GM21423 (cell line): ENCODE measurements around the gene CSRP1.
"Not testable (repeated sequence)": the region's sequence is repeated elsewhere in the genome, so short reads cannot be mapped to it uniquely, and the experiment has no call there.

Experiments
- ATAC-seq: cut with Tn5 transposase; IDR thresholded peaks from one replicate; pipeline ENCODE4 v1.9.1; 2021; ENCODE audit warnings: mild to moderate bottlenecking, moderate library complexity; ENCODE audit not compliant: unreplicated experiment

CSRP1 gene

DNA sequence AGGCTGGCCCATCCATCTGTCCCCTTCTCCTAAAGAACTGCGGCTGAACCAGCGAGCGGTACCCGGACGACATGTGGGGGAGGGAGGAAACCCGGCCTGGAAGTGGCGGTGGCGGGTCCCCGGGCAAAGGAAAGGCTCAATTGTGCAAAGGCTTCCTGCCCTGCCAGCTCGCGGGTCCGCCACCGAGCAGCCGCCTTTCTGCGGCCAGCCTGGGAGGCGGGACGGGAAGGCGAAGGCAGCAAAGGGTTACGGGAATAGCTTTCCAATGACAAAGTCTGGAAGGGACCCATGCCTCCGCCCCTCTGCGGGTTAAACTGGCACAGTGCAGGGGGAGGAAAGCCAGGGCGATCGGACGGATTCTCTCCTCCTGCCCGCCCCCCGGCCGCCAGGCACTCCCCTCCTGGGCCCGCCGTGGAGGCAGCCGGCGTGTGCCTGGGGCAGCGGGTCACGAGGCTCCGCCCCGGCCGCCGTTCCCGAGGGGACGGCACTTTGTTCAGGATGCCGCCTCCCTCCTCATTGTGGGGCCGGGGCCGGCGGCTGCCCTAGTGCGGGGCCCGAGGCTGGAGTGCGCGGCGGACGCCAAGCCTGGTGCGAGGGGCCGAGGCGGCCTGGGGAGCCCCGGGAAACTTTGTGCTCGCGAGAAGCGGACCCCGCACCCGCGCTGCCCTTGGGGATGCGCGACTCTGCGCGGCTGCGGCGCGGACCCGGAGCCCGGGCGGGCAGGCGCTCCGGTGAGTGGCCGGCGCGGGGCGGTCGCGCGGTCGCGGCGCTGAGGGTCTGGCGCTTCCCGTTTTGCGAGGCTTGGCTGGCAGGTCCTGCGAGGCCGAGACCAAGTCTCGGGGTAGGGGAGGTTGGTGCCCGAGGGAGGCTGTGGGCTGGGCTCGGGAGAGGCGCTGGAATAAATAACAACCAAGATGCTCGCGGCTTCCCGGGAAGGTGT lies 32.0 kb upstream of the CSRP1 start, which contains the start of gene NAV1:
TSS of gene NAV1 (plus strand) at position 516 of the 940 bp plus-strand sequence. CDS start 83,758 bp downstream, outside the sequence.
- no peak for ATAC-seq

DNA sequence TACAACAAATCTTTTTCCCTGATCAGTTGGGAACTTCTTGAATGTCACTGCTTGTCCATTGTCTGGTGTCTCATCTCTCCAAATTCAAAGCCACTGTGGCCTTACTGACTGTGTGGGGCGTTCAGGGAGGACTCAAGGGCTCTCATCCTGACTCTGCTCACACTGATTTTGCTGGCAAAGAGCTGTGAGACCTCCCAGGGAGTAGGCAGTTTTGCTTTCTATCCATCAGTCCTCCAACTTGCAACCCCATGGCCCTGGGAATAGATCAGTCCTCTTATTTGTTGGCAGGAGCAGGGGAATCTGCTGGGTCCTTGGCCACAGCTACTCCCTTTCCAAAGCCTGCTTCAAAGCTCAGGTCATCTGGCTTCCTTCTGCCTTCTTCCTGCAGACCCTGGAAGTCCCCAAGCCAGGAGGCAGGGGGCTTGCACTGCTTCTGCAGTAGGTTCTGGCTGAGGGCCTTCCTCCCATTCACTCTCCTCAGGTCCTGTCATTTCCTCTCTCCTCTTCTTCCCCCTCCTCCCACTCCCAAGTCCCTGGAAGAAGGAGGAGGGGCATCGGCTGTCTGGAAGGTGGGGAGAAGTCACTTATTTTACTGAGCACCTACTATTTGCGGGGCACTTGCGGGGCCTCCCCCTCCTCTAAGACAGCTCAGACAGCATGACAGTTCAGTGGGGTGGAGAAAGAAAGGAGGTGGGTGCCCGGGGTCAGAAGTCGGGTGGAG lies 31.1 kb upstream of the CSRP1 start:
- ATAC-seq: no peak

DNA sequence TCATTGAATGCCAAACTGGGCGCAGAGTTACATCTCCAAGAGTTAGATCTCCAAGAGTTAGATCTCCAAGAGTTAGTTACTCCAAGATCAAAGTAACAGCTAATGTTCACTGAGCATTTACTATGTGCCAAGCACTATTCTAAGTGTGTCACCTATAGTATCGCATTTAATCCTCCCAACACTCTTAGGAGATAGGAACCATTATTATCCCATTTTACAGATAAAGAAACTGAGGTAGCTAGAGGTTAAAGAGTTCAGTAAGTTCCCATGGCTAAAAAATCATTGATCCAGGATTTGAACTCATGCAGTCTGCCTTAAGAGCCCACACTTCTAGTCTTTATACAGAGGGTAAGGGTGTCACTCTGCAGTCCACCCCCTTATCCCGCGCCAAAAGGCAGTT lies 30.5 kb upstream of the CSRP1 start:
- no peak for ATAC-seq

DNA sequence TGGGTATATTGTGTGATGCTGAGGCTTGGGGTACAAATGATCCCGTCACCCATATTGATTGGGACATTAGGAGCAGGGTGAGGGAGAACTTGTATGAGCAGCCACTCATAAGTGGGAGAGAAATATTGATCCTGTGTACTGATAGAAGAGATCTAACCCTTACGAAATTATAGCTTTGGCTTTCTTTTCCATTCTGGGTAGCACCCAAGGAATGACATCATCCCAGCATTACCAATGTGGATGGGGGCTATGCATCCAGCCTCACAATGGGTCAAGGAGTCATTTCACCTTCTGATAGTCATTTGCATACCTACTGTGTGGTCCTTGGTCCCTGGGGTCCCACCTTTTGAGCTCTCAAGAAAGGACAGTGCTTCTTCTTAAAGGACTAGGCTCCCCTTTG lies 30.1 kb upstream of the CSRP1 start:
- no peak for ATAC-seq

DNA sequence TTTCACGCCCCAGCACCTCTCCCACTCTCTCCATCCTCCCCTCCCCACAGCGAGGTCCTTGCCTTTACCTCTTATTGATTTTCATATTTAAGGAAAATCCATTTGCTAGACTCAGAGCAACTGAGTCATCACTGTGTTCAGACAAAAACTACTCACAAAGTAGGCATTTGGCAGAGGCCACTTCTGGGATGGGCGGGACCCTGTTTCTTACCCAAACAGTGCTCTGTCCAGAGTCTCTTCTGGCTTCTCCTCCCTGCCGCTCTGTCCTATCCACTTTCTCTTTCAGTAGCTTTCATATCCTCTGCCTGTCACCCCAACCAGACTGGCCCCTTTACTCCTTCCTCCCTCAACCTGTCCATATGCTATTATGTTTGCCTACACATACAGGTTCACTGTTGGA lies 29.6 kb upstream of the CSRP1 start:
- ATAC-seq: no peak

DNA sequence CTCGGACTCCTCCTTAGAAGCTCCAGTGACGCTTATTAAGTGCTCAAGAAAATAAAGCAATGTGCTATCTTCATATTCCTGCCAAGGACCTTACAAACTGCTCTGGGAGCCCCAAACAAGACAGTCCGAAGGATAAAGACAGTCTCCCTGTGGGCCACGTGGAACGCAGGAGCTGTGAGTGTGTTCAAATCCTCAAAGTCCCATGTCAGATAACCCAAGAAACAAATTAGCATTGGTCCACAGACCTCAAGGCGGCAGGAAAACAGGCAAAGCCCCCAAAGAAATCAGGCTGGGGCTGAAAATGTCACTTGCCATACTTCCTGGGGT lies 29.0 kb upstream of the CSRP1 start:
- no peak for ATAC-seq

DNA sequence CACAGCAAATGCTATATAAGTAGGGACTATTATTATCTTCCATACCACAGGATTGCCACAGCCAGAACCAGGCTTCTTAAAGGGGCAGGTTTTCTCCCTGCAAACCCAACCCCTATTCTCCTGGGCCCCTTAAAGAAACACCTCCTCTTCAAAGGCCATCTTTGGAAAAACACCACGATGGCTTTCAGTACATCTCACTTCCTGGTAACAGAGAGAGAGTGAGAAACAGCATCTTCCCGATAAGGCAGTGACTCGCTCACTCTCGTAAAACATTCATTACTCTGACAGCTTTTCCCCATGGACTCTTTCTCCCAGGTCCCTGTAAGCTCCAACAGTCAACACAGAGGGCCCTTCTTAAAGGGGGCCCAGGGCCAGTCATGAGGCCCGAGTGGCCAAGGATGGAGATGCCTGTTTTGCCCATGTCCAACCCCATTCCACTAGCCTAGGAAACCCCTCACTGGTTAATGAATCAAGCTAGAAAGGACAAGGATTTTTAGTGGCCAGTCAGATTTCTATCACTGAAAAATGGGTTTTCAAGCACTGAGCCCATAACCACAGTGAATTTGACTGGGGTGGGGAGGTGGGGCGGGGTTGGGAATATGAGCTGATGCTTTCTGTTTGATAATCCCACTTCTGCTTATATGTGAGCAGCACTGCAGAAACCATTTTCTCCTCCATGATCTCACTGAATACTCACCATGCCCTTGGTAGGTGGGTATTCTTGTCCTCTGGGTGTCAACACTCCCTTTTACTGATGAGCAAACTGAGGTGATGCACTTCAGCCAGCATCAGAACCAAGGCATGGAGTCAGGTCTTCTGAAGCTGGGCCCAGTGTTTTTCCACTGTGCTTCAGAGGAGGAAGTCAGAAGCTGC lies 28.4 kb upstream of the CSRP1 start:
- no peak for ATAC-seq

DNA sequence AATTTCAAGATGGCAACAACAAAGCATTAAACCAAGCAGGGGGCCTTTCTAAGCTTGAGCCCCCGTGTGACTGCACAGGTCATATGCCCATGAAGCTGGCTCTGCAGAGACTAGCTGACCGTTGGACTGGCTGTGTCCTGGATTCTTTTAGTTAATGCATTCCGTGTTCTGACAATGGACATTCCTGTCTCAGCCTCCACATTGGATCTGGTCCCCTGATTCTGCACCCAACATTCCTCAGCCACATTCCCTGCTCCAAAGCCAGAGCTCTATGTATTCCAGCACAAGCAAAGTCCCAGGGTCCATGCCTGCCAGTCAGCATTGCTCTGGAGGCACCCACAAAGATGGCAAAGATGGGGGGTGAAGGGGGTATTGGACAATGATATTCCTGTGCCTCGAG lies 26.9 kb upstream of the CSRP1 start:
- no peak for ATAC-seq

DNA sequence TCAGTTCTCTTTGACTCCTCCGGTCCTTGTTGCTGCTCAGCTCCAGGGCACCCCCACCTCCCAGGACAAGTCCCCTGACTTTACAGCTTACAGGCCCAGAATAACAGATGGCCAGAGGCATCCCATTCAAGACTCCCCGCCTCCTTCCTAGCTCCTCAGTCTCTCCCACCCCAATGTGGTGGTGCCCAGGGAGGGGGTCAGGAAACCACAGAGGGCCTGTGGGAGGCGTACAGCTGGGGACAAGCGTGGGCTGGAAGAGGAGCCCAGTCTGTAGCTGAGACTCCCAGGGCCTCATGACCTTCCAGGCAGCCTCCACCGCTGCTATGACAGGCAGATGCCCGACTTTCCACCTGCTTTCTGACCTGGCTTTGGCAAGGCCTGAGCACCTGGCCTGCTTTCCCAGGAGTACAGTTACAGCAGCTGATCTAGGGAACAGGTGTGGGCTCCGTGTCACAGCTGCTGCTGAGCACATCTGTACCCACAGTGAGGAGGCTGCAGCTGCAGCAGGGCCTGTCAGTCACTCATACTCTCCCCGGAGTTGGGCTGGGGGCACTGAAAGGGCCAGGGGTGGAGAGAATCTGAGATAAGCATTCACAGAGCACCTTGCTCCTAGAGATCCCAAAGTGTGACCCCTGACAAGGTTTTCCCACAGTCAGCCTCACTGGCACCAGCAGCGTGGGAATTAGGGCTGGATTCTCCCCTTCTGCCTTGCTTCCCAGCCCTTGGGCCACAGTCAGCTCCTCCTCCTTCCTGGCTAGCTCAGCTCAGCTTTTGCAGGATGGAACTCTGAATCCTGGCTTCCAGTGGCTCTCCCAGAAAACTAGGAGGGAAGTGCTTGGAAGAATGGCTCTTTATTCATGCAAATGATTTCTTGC lies 24.9 kb upstream of the CSRP1 start:
- no peak for ATAC-seq

DNA sequence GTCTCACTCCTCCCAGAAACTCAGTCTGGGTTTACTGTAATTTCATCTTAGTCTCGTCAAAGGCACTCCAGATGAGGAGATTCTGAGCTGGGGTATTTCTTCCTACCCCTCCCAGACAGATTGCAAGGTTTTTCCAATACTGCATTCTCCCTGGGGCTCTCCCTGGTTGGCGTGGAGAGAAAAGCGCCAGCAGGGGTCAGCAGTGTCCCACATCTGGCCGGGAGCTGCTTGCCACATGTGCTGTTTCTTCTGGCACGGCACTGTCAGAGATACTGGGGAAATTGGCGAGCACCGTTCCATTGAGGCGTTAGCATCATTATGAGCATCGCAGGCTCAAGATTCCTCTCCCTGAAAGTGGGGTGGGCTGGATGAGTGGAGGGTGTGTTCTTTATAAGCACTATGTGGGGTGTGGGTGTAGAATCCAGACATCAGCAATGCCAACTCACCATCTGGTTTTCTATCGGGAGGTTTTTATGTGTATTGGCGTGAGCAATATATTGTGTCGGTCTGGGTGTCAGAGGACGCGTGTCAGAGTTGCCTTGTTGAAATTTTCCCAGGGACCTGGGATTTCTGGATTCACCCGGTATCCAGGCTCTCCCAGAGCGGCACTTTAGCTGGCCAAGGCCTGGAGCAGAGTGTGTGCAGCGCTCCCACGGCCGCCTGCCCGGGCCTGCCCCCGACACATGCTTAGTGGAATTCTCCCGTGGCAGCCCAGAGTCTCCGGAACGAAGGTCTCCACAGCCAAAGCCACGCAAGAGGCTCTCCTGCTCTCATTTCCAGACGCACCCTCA lies 24.0 kb upstream of the CSRP1 start:
- no peak for ATAC-seq

DNA sequence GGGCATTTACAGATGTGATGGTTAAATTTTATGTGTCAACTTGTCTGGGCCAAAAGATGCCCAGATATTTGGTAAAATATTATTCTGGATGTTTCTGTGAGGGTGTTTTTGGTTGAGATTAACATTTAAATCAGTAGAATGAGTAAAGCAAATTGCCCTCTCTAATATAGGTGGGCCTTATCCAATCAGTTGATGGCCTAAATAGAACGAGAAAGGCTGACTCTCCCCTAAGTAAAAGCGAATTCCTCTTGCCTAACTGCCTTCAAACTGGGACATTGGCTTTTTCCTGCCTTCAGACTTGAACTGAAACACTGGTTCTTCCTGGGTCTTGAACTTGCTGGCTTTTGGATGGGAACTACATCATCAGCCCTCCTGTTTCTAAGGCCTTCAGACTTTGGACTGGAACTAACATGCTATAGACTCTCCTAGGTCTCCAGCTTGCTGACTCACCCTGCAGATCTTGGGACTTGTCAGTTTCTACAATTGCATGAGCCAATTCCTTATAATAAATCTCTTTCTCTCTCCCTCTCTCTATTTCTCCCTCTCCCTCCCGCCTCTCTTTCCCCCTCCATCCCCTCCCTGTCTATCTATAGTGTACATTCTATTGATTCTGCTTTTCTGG lies 21.8 kb upstream of the CSRP1 start:
- ATAC-seq: no peak

DNA sequence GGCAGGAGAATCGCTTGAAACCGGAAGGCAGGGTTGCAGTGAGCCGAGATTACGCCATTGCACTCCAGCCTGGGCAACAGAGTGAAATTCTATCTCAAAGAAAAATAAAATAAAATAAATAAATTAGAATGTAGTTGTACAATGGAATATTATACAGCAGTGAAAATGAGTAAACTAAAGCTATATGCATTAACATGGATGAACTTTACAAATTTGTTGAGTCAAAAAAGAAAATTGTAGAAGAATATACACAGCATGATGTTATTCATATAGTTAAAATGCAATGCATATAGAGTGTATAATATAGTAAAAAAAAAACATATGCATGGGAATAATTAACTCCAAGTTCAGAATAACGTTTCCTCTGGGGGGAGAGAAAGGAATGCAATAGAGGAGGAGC lies 21.0 kb upstream of the CSRP1 start:
- no peak for ATAC-seq

DNA sequence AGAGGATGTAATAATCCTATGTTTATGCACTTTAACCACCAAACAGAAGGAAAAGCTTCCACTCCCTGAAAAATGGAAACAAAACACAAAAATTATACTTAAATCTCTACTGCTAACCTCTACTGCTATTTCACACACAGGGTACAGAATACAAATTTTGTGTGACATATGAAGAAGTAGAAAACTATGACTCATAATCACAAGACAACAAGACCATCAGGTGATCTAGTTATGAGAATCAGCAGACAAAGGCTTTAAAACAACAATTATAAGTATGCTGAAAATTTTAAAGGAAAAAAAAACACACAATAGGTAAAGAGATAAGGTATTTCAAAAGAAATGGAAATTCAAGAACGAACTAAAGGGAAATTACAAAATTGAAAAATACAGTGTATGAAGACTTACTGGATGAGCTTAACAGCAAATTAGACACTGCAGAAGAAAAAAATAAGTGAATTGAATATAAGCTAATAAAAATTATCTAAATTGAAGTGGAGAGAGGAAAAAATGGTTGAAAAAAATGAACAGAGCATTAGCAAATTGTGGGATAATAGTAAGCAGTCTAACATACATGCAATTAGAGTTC lies 18.4 kb upstream of the CSRP1 start:
- no peak for ATAC-seq

DNA sequence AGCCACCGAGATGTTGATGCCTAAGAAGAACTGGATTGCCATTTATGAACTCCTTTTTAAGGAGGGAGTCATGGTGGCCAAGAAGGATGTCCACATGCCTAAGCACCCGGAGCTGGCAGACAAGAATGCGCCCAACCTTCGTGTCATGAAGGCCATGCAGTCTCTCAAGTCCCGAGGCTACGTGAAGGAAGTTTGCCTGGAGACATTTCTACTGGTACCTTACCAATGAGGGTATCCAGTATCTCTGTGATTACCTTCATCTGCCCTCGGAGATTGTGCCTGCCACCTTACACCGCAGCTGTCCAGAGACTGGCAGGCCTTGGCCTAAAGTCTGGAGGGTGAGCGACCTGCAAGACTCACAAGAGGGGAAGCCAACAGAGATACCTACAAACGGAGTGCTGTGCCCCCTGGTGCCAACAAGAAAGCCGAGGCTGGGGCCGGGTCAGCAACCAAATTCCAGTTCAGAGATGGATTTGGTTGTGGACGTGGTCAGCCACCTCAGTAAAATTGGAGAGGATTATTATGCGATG lies 13.2 kb upstream of the CSRP1 start:
- ATAC-seq: not testable (repeated sequence)

DNA sequence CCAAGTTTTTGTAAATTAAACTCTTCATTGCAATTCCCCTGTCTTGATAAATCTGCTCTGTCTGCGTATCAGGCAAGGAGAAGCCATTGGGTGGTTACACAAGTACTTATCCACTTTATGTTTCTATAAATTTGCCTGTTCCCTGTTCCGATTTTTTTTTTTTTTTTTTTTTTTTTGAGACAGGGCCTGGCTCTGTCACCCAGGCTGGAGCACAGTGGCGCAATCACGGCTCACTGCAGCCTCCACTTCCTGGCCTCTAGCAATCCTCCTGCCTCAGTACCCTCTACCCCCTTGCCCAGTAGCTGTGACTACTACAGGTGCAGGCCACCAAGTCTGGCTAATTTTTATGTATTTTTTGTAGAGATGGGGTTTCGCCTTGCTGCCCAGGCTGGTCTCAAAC lies 11.1 kb upstream of the CSRP1 start:
- ATAC-seq: no peak

DNA sequence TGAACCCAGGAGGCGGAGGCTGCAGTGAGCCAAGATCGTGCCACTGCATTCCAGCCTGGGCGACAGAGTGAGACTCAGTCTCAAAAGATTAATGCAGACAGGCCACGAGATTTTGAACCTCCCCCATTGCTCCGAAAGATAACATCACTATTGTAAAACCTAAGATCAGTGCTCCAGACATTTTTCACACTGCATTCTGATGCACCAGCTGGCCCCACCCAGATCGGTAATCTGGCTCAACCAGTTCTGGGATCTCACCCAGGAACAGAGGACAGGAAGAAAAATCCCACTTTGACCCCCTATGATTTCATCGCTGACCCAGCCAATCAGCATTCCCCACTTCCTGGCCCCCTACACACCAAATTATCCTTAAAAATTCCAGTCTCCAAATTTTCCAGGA lies 10.7 kb upstream of the CSRP1 start:
- ATAC-seq: no peak

DNA sequence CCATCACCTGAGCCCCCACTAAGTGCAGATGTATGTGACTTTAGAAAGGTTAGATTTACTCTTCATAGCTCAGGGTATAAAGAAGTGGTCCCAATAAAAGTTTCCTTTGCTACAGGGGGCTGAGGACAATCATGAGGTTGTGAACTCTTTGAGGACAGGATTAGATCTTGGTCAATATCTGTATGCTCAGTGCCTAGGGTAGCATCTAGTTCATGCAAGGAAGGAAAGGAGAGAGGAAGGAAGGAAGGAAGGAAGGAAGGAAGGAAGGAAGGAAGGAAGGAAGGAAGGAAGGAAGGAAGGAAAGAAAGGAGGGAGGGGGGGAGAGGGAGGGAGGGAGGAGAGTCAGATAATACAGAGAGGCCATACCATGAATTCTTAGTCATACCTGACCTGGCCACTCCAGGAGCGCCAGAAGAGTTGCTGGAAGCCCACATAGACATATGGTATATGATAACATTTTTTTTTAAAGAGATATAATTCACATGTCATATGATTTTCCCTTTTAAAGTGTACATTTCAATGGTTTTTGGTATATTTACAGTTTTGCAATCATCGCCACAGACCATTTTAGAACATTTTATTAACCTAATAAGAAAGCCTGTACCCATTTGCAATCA lies 9.7 kb upstream of the CSRP1 start:
- no peak for ATAC-seq

DNA sequence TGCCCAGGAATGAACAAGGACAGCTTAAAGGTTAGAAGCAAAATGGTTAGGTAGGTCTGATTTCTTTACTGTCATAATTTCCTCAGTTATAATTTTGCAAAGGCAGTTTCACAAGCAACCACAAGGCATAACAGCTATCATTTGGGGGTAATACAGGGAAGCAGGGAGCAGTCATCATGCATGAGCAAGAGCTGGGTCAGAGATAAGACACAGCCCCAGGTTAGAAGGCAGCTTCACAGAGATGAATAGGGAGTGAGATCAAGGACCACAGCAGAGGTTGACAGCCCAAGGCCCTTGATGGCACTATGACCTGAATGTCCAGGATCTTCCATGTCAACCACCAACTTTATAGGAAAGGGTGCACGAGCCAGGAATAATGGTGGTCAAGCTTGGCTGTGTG lies 9.0 kb upstream of the CSRP1 start:
- ATAC-seq: no peak
